Right ventricle myocardium inferior (tissue), 1 donor: Measurements from ENCODE around the gene BANP. TPM values are rescaled to one million over a fixed set of nuclear protein-coding genes. Genes with fewer than 3 reads are reported as not detected.
"Not testable (repeated sequence)": the region's sequence is repeated elsewhere in the genome, so short reads cannot be mapped to it uniquely, and the experiment has no call there.

Source experiments
- ATAC-seq: fragments of 200-7000 bp; cut with Tn5 transposase; one replicate; pipeline ENCODE4 v1.9.1; 2020; ENCODE audit warnings: mild to moderate bottlenecking, moderate library complexity
- DNase-seq: peaks from one replicate; pipeline ENCODE4 v3.0.0; 2021; ENCODE audit errors: missing footprints
- intact Hi-C: fragments of 100-400 bp; cut with DNase I; formaldehyde crosslinking; loops from one replicate; pipeline ENCODE4 v1.11.0; 2022
- total RNA-seq: library from RNA; stranded (reverse); fragmentation: NEBNext Ultra II Directional; extraction: Animal tissue kit (Norgen Biotek cat#: 25700); gene quantifications from one replicate; pipeline ENCODE4 v1.2.1, GENCODE V29; 2021
- donor health status: DM: no; HTN: yes; CAD: no; lungs with severe emphysema.

BANP gene
- total RNA-seq, 1 donor from 2014 or later: 12.8 TPM

- DNase-seq: no peak
- no peak for ATAC-seq
- intact Hi-C loops: no loop called here
Observed at GRCh38 chr16:88003736-88004135, 52.5 kb downstream of the BANP start.

GRCh38 chr16:88004391-88004790 is 53.2 kb downstream of the BANP start:
- intact Hi-C loops: no loop called here
- ATAC-seq: no peak
- DNase-seq: no peak

- ATAC-seq: peak; percentile 50
- DNase-seq: no peak
- intact Hi-C loops: no loop called here
Observed at GRCh38 chr16:88005181-88005581, 53.9 kb downstream of the BANP start.

GRCh38 chr16:88005968-88006367 is 54.7 kb downstream of the BANP start:
- intact Hi-C loops: no loop called here
- DNase-seq (no peak), ATAC-seq (no peak)

GRCh38 chr16:88007321-88007731 is 56.1 kb downstream of the BANP start:
- intact Hi-C loops: no loop called here
- DNase-seq (no peak), ATAC-seq (no peak)

- DNase-seq (no peak), ATAC-seq (no peak)
- intact Hi-C loops: no loop called here
Observed at GRCh38 chr16:88008840-88009239, 57.6 kb downstream of the BANP start.

GRCh38 chr16:88009563-88010342 is 58.5 kb downstream of the BANP start:
- no peak for ATAC-seq
- DNase-seq: no peak
- intact Hi-C loops: no loop called here

- intact Hi-C loops: no loop called here
- ATAC-seq (no peak), DNase-seq (no peak)
Observed at GRCh38 chr16:88010343-88010967, 59.2 kb downstream of the BANP start.

- no peak for DNase-seq
- intact Hi-C loops: no loop called here
- ATAC-seq: no peak
Observed at GRCh38 chr16:88010968-88011483, 59.8 kb downstream of the BANP start.

GRCh38 chr16:88012360-88012759 is 61.1 kb downstream of the BANP start:
- no peak for ATAC-seq
- intact Hi-C loops: no loop called here
- DNase-seq: no peak

- DNase-seq: no peak
- intact Hi-C loops: no loop called here
- ATAC-seq: no peak
Observed at GRCh38 chr16:88013091-88013609, 61.9 kb downstream of the BANP start.

- intact Hi-C loops: no loop called here
- ATAC-seq: no peak
Observed at GRCh38 chr16:88013766-88014251, 62.6 kb downstream of the BANP start.

GRCh38 chr16:88014252-88014781 is 63.1 kb downstream of the BANP start:
- ATAC-seq (no peak), DNase-seq (no peak)
- intact Hi-C loops: no loop called here

More at GRCh38 chr16:88013766-88014251, 62.6 kb downstream of the BANP start:
- no peak for DNase-seq

- DNase-seq (no peak), ATAC-seq (no peak)
- intact Hi-C loops: no loop called here
Observed at GRCh38 chr16:88014954-88015805, 63.9 kb downstream of the BANP start.

GRCh38 chr16:88015806-88016140 is 64.5 kb downstream of the BANP start:
- intact Hi-C loops: no loop called here
- no peak for DNase-seq
- no peak for ATAC-seq

GRCh38 chr16:88016386-88016785 is 65.2 kb downstream of the BANP start:
- intact Hi-C loops, DNase-seq, ATAC-seq: not testable (repeated sequence)

GRCh38 chr16:88016964-88017363 is 65.7 kb downstream of the BANP start:
- DNase-seq (no peak), ATAC-seq (no peak)
- intact Hi-C loops: no loop called here

- no peak for ATAC-seq
- DNase-seq: no peak
- intact Hi-C loops: no loop called here
Observed at GRCh38 chr16:88017587-88018101, 66.4 kb downstream of the BANP start.

- intact Hi-C loops, ATAC-seq, DNase-seq: not testable (repeated sequence)
Observed at GRCh38 chr16:88018382-88018781, 67.1 kb downstream of the BANP start.
